RWPE2 (cell line): ENCODE measurements around the gene LRRC8B.
A peak's percentile ranks its signal among the peaks of the same experiment; 100 is the strongest.

Experiments
- ATAC-seq: fragments of 200-7000 bp; cut with Tn5 transposase; 3 replicates; pipeline ENCODE4 v1.9.1; 2021; ENCODE audit warnings: low read depth
- DNase-seq: peaks from one replicate; pipeline ENCODE4 v3.0.0-alpha.2; 2020; ENCODE audit warnings: low spot score
- H3K27ac ChIP-seq: fragments of 450-650 bp; 2 replicates; pipeline ENCODE4 v1.5.1; 2017; ENCODE audit warnings: mild to moderate bottlenecking; ENCODE audit not compliant: poor library complexity, severe bottlenecking
- H3K27me3 ChIP-seq: fragments of 250-450 bp; sonication (Bioruptor Pico); 2 replicates; pipeline ENCODE4 v1.5.1; 2021; ENCODE audit warnings: mild to moderate bottlenecking, moderate library complexity; ENCODE audit not compliant: insufficient read depth, poor library complexity, severe bottlenecking
- H3K36me3 ChIP-seq: fragments of 250-450 bp; sonication (Bioruptor Pico); 2 replicates; pipeline ENCODE4 v1.5.1; 2020; ENCODE audit warnings: low read depth, mild to moderate bottlenecking, moderate library complexity
- H3K4me1 ChIP-seq: fragments of 250-450 bp; sonication (Bioruptor Pico); 2 replicates; pipeline ENCODE4 v1.5.1; 2021; ENCODE audit warnings: mild to moderate bottlenecking, moderate library complexity; ENCODE audit not compliant: insufficient read depth, poor library complexity, severe bottlenecking
- H3K4me3 ChIP-seq: fragments of 250-450 bp; sonication (Bioruptor Pico); 2 replicates; pipeline ENCODE4 v1.5.1; 2021; ENCODE audit warnings: mild to moderate bottlenecking, moderate library complexity; ENCODE audit not compliant: severe bottlenecking
- H3K9me3 ChIP-seq: fragments of 250-450 bp; sonication (Bioruptor Pico); 2 replicates; pipeline ENCODE4 v1.5.1; 2021; ENCODE audit warnings: mild to moderate bottlenecking, moderate library complexity; ENCODE audit not compliant: severe bottlenecking
- TF ChIP-seq, protein P1 (sequence below): fragments of 450-650 bp; IDR thresholded peaks from one replicate; pipeline ENCODE4 v1.5.1; 2017; ENCODE audit warnings: mild to moderate bottlenecking, moderate library complexity; ENCODE audit not compliant: poor library complexity, severe bottlenecking

Gene LRRC8B

DNA sequence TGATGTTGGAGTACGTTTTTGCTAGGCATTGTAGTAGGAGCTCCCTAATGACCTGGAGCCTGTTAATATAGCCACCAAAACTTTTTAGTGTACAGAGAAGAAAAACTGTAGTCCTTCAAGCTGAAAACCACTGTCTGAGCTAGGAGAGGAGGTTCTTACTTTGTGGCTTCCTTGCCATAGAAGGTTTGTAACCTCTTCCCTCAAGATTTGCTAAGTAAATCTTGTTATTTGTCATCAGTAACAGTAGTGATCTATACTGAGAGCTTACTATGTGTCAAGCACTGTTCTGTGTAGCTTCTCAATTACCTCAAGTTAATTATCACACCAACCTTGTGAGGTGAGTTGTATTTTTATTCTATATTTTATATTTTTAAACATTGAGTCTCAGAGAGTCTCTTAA lies 87.1 kb downstream of the LRRC8B start:
- no peak overlapping the region for H3K4me3 ChIP-seq
- H3K27ac ChIP-seq, result no peak overlapping the region
- no peaks in the 10 kb centered on the region for H3K36me3 ChIP-seq
- H3K4me1 ChIP-seq, result peaks cover 23% of the 10 kb centered on the region
- ATAC-seq, result no peak
- H3K9me3 ChIP-seq, result no peaks in the 10 kb centered on the region
- no peaks in the 10 kb centered on the region for H3K27me3 ChIP-seq
- TF ChIP-seq, protein P1, sequence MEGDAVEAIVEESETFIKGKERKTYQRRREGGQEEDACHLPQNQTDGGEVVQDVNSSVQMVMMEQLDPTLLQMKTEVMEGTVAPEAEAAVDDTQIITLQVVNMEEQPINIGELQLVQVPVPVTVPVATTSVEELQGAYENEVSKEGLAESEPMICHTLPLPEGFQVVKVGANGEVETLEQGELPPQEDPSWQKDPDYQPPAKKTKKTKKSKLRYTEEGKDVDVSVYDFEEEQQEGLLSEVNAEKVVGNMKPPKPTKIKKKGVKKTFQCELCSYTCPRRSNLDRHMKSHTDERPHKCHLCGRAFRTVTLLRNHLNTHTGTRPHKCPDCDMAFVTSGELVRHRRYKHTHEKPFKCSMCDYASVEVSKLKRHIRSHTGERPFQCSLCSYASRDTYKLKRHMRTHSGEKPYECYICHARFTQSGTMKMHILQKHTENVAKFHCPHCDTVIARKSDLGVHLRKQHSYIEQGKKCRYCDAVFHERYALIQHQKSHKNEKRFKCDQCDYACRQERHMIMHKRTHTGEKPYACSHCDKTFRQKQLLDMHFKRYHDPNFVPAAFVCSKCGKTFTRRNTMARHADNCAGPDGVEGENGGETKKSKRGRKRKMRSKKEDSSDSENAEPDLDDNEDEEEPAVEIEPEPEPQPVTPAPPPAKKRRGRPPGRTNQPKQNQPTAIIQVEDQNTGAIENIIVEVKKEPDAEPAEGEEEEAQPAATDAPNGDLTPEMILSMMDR, result no peak
- DNase-seq, result no peak

DNA sequence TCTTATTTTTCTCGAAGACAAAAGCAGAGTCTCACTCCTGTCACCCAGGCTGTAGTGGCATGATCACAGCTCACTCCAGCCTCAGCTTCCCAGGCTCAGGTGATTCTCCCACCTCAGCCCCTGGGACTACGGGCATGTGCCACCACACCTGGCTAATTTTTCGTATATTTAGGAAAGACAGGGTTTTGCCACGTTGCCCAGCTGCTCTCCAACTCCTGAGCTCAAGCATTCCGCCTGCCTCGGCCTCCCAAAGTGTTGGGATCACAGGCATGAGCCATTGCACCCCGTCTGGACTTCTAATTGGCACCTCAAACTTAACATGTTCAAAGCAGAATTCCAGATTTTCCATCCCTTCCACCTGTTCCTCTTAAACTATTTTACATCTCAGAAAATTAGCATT lies 89.3 kb downstream of the LRRC8B start:
- Histone ChIP-seq H3K27me3 (no peaks in the 10 kb centered on the region), H3K27ac (no peak overlapping the region), H3K9me3 (no peaks in the 10 kb centered on the region), H3K36me3 (no peaks in the 10 kb centered on the region), H3K4me1 (peaks cover 17% of the 10 kb centered on the region), H3K4me3 (no peak overlapping the region)
- no peak for ATAC-seq
- TF ChIP-seq, protein P1, result no peak
- no peak for DNase-seq

DNA sequence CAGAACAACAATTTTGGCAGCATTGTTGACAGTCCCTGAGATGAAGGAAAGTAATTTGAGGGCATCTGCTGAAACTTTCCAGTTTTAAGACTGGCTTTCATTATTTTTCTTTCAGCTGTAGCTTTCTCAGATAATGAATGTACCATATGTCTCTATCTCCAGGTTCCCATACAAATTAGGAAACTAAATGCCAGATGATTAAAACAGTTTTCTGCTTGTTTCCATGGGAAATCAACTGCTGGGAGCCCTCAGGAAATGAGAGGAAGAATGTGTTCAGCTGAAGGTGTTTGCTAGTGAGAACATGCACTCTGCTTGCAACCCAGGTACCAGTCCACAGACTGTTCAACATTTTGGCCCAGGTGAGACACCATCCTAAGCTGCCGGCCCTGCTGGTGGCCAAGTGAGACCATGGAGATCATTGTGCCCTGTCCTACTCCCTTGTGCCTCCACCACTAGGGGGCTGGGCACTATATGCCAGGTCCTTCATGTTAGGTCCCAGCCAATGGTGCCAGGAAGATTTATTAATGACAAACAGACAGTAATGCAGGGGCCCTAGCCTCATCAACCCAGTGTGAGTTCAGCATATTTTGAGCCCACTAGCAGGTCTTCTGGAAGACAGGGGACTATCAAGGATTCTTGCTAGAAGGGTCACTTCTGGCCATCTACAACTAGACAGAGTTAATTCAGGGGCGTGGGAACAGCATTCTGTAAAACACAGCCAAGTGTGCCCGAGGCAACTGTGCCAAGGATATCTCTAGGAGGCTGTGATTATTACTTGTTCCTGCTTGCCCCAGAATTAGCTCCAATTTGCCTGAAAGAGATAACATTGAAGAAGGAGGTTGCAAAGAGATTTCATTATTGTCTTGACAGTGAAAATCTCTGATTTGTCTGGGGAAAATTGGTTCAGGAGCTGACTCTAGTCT lies 91.3 kb downstream of the LRRC8B start:
- H3K27me3 ChIP-seq, result no peaks in the 10 kb centered on the region
- no peak overlapping the region for H3K27ac ChIP-seq
- DNase-seq, result no peak
- TF ChIP-seq, protein P1, result peak; percentile 29
- no peak overlapping the region for H3K4me3 ChIP-seq
- no peaks in the 10 kb centered on the region for H3K9me3 ChIP-seq
- H3K36me3 ChIP-seq, result no peaks in the 10 kb centered on the region
- peak; percentile 59 for ATAC-seq
- peaks cover 13% of the 10 kb centered on the region for H3K4me1 ChIP-seq

DNA sequence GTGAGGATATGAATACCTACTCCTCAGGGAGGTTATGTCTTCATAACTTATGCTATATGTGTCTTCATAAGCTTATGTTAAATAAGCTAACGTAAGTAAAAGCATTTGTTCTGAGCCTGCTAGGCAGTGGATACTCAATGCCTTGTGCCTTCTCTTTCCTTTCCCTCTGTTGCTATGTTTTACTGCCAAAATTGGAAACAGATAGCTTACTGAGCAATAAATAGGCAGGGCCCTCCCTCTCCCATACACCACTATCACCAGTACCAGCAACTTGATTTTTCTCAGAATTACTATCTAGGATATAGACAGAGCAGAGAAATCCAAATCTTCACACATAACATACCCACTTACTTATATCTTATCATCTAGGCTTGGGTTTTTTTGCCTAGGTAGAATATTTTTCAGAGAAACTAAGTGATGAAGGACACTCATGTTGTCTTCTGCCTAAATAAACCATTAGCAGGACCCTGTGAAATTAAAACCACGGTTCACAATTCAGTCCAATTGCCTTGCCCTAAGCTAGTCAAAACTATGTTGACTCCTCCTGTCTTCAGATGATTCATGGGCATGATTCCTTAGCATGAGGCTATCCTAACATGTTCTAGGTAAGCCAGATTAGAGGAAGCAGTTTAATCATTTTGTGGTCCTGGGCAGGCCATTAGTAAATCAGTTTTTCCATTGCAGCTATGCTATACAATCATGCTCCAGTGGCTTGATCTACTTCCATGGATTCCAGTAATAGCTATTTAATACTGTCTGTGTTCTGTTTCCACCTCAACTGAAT lies 92.4 kb downstream of the LRRC8B start:
- Histone ChIP-seq H3K9me3 (no peaks in the 10 kb centered on the region), H3K4me1 (peaks cover 13% of the 10 kb centered on the region), H3K36me3 (no peaks in the 10 kb centered on the region), H3K4me3 (no peak overlapping the region), H3K27ac (no peak overlapping the region), H3K27me3 (no peaks in the 10 kb centered on the region)
- ATAC-seq (peak; percentile 62; the same call in 1 of the 3 replicates), DNase-seq (no peak)
- TF ChIP-seq, protein P1, result no peak
